ENCODE results near the gene CTDSPL.
A peak's percentile ranks its signal among the peaks of the same experiment; 100 is the strongest.

The CTDSPL gene

GRCh38 chr3:37852771-37853170, 8.9 kb upstream of the CTDSPL start:
- DNase-seq (ENCODE audit: extremely low read depth in 1 of 2, low read depth in 1 of 2): no peak

- no peak for DNase-seq (ENCODE audit: extremely low read depth in 1 of 2, low read depth in 1 of 2)
Observed at GRCh38 chr3:37853691-37854413, 7.8 kb upstream of the CTDSPL start.

- DNase-seq (ENCODE audit: extremely low read depth in 1 of 2, low read depth in 1 of 2): peak; percentile 42 to 64
Observed at GRCh38 chr3:37855363-37855970, 6.2 kb upstream of the CTDSPL start.

- no peak for DNase-seq (ENCODE audit: extremely low read depth in 1 of 2, low read depth in 1 of 2)
Observed at GRCh38 chr3:37856381-37856780, 5.3 kb upstream of the CTDSPL start.

GRCh38 chr3:37858742-37859141, 2.9 kb upstream of the CTDSPL start:
- no peak for DNase-seq (ENCODE audit: extremely low read depth in 1 of 2, low read depth in 1 of 2)

GRCh38 chr3:37859354-37859753, 2.3 kb upstream of the CTDSPL start:
- no peak for DNase-seq (ENCODE audit: extremely low read depth in 1 of 2, low read depth in 1 of 2)

GRCh38 chr3:37859908-37860199, 1.8 kb upstream of the CTDSPL start:
- DNase-seq (ENCODE audit: extremely low read depth in 1 of 2, low read depth in 1 of 2): no peak

GRCh38 chr3:37862219-37862902, 681 bp downstream of the CTDSPL start:
- no peak for DNase-seq (ENCODE audit: extremely low read depth in 1 of 2, low read depth in 1 of 2)

GRCh38 chr3:37862903-37863815, 1.5 kb downstream of the CTDSPL start:
- no peak for DNase-seq (ENCODE audit: extremely low read depth in 1 of 2, low read depth in 1 of 2)

GRCh38 chr3:37863949-37864822, 2.5 kb downstream of the CTDSPL start:
- no peak for DNase-seq (ENCODE audit: extremely low read depth in 1 of 2, low read depth in 1 of 2)

- DNase-seq (ENCODE audit: extremely low read depth in 1 of 2, low read depth in 1 of 2): no peak
Observed at GRCh38 chr3:37864904-37865303, 3.2 kb downstream of the CTDSPL start.

GRCh38 chr3:37867144-37867543, 5.5 kb downstream of the CTDSPL start:
- no peak for DNase-seq (ENCODE audit: extremely low read depth in 1 of 2, low read depth in 1 of 2)

GRCh38 chr3:37871858-37872257, 10.2 kb downstream of the CTDSPL start:
- DNase-seq (ENCODE audit: extremely low read depth in 1 of 2, low read depth in 1 of 2): no peak

GRCh38 chr3:37872413-37873160, 10.9 kb downstream of the CTDSPL start:
- no peak for DNase-seq (ENCODE audit: extremely low read depth in 1 of 2, low read depth in 1 of 2)

- no peak for DNase-seq (ENCODE audit: extremely low read depth in 1 of 2, low read depth in 1 of 2)
Observed at GRCh38 chr3:37876279-37876678, 14.6 kb downstream of the CTDSPL start.

- no peak for DNase-seq (ENCODE audit: extremely low read depth in 1 of 2, low read depth in 1 of 2)
Observed at GRCh38 chr3:37882711-37883110, 21.0 kb downstream of the CTDSPL start.

- DNase-seq (ENCODE audit: extremely low read depth in 1 of 2, low read depth in 1 of 2): no peak
Observed at GRCh38 chr3:37885814-37886213, 24.1 kb downstream of the CTDSPL start.

- DNase-seq (ENCODE audit: extremely low read depth in 1 of 2, low read depth in 1 of 2): no peak
Observed at GRCh38 chr3:37886395-37886794, 24.7 kb downstream of the CTDSPL start.

- no peak for DNase-seq (ENCODE audit: extremely low read depth in 1 of 2, low read depth in 1 of 2)
Observed at GRCh38 chr3:37887062-37887461, 25.4 kb downstream of the CTDSPL start.

- no peak for DNase-seq (ENCODE audit: extremely low read depth in 1 of 2, low read depth in 1 of 2)
Observed at GRCh38 chr3:37887824-37888223, 26.1 kb downstream of the CTDSPL start.

Measured in activated CD8-positive, alpha-beta memory T cell treated with anti-CD3 and anti-CD28 coated beads for 1 hour (primary cell).